Measurements from ENCODE around the gene IL1RL2.

The IL1RL2 gene

DNA sequence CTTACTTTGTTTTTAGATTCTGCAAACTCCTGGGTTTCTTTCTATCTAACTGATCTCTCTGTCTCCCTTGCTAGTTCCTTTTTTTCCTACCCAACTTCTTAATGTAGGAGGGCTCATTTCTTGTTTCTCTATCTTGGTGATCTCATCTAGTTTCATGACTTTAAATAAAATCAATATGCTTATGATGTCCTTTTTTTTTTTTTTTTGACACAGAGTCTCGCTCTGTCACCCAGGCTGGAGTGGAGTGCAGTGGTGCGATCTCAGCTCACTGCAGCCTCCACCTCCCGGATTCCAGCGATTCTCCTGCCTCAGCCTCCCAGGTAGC is 82.3 kb downstream of the IL1RL2 start:
- DNase-seq = no peak

- DNase-seq = no peak
Observed at GRCh38 chr2:102271844-102272243, 85.0 kb downstream of the IL1RL2 start.

GRCh38 chr2:102273619-102274211 is 86.9 kb downstream of the IL1RL2 start:
- no peak for DNase-seq

- no peak for DNase-seq
Observed at GRCh38 chr2:102276549-102277201, 89.9 kb downstream of the IL1RL2 start.

GRCh38 chr2:102277202-102277700 is 90.4 kb downstream of the IL1RL2 start:
- no peak for DNase-seq

- no peak for DNase-seq
Observed at GRCh38 chr2:102278720-102279390, 92.0 kb downstream of the IL1RL2 start.

DNA sequence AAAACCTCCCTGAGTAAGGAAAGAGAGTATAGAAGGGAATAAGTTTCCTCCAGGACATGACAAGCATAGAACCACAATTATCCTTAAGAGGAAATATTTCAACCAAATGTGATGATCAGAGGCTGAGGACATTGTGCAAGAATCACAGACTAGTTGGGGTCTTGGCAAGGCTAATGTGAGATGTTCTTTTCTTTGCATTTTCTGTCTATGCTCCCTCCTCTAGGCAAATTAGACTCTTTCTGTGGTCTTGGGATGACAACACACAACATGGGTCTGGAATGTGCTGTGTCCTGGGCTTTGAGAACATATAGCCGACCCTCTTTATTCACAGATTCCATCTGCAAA is 92.5 kb downstream of the IL1RL2 start:
- no peak for DNase-seq

DNA sequence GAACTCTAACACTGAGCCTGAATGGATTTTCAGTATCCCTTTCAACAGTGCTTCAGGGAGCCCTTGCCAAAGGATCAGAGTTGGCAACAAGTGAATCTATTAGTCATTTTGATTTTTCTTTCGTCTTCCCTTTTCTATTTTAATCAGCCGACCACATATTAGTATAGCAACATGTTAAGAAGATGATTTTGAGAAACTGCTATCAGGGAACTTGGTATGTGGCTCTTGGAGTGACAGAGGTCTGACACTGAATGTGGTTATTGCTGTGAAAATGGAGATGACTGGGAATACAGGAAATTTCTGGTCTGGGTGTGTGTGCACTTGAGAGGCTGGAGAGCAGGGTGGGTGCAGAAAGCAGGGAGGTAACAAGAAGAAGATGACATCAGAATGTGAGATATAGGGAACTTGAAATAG is 95.9 kb downstream of the IL1RL2 start:
- DNase-seq = no peak

DNA sequence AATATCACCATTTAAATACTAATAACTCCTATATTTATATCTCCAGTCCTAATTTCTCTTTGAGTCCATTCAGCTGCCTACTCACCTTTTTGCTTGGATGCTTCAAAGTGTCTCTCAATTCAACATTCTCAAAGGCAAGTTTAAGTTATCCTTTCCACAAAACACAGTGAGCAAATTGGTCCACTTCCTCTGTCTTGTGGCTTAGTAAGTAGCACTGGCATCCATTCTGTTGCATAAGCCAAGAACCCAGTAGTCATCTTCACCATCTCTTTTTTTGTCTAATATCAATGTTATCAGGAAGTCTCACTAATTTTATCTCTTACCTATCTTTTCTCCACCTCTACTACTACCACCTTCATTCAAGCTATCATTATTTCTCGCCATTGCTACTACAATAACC is 97.2 kb downstream of the IL1RL2 start:
- DNase-seq = no peak

DNA sequence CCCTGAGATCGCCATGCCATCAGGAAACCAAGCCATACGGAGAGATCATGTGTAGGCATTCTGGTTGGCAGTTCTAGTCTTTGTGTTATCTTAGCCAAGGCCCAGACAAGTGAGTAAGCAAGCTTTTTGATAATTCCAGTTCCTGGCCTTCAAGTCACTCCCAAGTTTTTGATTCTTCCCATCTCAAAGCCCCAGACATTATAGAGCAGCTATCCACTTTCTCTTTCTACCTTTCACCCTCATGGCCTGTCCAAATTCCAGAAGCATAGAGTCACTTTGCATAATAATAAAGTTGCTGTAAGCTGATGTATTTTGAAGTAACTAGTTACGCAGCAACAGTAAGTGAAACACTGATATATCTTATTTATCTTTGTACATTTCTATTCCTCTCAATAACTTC is 97.8 kb downstream of the IL1RL2 start:
- no peak for DNase-seq

DNA sequence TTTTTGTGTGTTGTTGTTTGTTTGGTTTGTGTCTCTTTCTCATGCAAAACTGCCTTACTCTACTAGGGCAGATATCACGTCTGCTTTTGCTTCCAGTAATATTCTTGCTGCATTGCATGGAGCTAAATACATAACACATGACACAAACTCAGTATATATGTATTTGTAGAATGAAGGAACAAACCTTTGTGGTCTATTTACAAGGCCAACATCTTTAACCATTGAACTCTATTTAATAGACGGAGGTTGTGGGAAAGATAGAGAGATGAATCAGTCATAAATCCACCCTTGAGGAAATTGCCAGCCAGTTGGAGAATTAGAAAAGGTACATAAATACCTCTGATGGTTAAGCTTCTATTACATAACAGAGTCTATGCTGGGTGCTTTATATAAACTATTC is 98.5 kb downstream of the IL1RL2 start:
- DNase-seq = no peak

- no peak for DNase-seq
Observed at GRCh38 chr2:102286041-102286440, 99.2 kb downstream of the IL1RL2 start.

DNA sequence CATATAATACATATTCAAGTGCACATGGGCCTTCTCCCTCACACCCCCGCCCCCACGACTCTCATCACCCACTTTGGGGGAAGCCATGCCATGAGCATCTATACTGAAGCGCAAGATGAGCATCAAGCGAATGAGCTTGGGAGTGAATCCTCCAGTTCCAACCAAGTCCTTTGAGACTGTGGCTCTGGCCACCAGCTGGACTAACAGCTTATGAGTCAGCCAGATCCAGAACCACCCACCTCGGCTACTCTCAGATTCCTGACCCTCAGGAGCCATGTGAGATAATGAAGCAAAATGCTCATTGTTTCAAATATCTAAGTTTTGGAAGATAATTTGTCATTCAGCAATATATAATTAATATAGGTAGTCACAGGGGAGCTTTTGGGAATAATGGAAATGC is 102.3 kb downstream of the IL1RL2 start:
- no peak for DNase-seq

Measured in NCI-H1417 (cell line).